GM19023 (cell line): ENCODE results near the gene MYH7.
"Not testable (repeated sequence)": the region's sequence is repeated elsewhere in the genome, so short reads cannot be mapped to it uniquely, and the experiment has no call there.

ENCODE experiments used
- ATAC-seq: cut with Tn5 transposase; IDR thresholded peaks from one replicate; pipeline ENCODE4 v1.9.1; 2021; ENCODE audit warnings: mild to moderate bottlenecking, moderate library complexity; ENCODE audit not compliant: unreplicated experiment

The MYH7 gene

DNA sequence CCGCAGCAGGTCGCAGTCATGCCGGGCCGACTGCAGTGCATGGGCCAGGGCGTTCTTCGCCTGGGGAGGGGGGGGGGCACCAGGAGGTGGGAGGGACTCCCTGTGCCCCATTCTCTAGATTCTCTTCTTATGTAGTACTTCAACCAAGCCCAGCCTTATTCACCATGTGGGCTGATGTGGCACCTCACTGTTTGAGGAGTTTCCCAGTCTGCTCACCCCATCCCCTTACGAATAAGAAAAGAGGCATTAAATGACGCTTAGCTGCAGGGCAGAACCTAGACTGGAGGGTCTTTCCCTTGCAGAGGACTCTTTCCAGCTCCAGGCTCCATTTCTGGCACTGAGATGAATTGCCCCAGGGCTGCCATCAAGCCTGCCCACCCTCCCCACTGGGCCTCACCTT lies 46.5 kb downstream of the MYH7 start:
- no peak for ATAC-seq

DNA sequence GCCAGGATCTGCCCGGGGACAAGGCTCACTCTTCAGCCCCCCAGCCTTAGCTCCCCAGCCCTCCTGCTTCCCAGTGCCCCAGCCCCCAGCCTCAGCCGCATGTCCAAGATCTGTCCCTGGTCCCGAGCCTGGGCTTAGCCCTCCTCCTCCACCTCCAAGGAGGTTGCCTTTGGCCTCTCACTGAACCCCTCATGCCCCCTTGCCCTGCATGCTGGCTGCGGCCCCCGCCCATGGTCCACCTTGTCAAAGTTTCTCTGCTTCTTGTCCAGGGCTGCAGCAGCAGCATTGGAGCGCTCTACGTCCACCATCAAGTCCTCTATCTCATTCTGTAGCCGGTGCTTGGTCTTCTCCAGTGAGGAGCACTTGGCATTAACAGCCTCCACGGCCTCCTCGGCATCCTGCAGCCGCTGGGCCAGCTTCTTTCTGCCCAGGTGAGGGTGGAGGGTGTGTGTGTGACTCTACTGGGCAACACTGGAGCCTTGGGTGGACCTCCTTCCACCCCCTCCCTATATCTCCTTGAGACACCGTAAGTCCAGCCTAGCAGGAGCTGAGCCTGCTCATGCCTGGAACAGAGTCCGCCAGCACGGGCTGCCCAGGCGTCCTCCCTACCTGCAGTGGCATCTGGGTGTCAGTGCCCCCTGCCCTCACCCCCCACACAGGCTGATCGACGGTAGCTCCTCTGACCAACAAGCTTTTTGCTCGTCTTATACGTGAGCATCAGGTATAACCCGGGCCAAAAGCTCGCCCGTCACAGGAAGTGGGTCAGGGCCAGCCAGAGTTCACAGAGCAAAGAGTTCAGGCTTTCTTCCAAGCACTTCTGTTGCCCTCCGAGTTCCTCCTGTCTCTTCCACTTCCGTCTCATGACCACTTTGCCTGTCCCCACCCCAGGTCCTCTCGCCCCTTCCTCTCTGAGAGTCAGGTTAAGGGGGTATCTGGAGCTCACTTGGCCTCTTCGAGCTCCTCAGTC lies 47.3 kb downstream of the MYH7 start:
- ATAC-seq = no peak

DNA sequence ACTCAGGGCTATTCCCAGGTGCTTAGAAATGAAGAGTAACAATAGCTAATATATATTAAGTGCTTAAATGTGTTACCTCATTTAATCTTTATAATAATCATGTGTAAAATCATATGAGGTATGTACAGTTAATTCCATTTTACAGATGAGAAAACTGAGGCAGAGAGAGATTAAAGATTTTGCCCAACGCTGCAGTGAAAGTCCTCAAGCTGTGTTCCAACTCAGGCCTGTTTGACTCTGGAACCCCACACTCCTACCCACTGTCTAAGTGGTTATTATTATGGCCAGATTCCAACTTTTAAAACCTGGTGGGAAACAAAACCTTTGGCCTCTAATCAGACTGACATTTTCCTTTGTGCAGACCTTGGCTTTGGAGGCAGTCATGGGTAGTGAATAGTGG lies 48.5 kb downstream of the MYH7 start:
- ATAC-seq = no peak

GRCh38 chr14:23386266-23386657 lies 49.2 kb downstream of the MYH7 start:
- ATAC-seq = not testable (repeated sequence)

DNA sequence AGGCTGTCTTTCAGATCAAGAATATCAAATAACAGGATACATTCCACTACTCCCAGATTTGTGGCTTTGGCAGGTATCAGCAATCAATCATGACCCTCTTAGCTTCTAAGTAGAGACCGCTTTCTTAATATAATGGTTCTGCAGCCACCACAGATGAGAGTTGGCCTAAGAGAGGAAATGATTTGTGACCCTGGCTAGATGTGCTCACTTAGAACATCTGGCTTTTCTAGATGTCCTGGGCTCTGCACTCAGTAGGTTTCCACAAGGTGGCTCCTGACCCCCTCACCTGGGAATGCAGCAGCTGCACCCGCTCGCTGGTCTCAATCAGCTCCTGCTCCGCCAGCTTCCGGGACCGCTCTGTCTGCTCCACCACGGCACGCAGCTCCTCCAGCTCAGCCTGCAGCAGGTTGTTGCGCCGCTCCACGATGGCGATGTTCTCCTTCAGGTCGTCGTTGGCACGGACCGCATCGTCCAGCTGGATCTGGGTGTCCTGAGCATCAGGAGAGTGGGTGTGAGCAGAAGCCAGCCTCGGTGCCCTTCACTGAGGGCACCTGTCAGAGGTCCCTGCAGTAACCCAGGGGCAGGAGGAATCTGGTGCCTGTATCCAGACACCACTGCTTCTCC lies 49.7 kb downstream of the MYH7 start:
- no peak for ATAC-seq

DNA sequence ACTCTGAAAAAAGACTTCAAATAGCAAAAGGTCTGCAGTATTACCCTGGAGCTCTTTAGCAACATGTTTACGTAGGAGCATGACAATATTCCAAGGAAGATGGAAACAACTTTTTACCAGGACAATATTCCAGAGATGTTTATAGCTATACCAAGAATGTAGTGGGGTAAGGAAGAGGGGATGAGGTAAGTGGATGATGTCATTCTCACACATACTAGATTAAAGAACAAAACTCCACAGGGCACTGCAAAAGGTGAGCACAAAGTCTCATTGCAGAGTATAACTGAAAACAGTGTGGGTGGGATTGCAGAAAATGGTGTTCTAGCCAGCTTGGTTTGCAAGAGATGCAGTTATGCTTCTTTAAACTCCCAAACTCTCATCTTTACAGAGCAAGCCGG lies 50.2 kb downstream of the MYH7 start:
- ATAC-seq = no peak

GRCh38 chr14:23384364-23385080 lies 50.9 kb downstream of the MYH7 start:
- no peak for ATAC-seq

GRCh38 chr14:23382731-23383440 lies 52.6 kb downstream of the MYH7 start:
- no peak for ATAC-seq

- ATAC-seq = no peak
Measured at GRCh38 chr14:23382276-23382675, 53.2 kb downstream of the MYH7 start.

GRCh38 chr14:23381871-23382270 lies 53.6 kb downstream of the MYH7 start:
- no peak for ATAC-seq

DNA sequence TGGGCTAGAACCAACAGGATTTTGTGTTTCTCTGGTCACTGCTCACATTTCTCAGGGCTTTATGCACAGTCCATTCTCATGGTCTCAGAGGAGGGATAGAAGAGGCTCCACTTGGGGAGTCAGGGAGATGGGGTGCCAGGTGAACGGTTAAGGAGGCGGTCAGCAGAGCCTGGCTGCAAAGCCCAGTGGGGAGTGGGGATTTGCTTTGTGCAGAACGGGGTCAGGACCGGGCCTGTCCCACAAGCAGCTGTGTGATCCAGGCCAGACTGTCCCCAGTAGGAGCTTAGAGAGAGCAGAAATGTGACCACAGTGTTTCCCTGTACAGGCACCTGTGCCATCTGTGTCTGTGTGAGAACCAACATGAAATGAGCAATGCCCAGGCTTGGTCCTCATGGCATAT lies 54.5 kb downstream of the MYH7 start:
- no peak for ATAC-seq

GRCh38 chr14:23380197-23380914 lies 55.1 kb downstream of the MYH7 start:
- ATAC-seq = no peak

- ATAC-seq = no peak
Measured at GRCh38 chr14:23379366-23380196, 55.9 kb downstream of the MYH7 start.

GRCh38 chr14:23378612-23379220 lies 56.7 kb downstream of the MYH7 start:
- no peak for ATAC-seq

DNA sequence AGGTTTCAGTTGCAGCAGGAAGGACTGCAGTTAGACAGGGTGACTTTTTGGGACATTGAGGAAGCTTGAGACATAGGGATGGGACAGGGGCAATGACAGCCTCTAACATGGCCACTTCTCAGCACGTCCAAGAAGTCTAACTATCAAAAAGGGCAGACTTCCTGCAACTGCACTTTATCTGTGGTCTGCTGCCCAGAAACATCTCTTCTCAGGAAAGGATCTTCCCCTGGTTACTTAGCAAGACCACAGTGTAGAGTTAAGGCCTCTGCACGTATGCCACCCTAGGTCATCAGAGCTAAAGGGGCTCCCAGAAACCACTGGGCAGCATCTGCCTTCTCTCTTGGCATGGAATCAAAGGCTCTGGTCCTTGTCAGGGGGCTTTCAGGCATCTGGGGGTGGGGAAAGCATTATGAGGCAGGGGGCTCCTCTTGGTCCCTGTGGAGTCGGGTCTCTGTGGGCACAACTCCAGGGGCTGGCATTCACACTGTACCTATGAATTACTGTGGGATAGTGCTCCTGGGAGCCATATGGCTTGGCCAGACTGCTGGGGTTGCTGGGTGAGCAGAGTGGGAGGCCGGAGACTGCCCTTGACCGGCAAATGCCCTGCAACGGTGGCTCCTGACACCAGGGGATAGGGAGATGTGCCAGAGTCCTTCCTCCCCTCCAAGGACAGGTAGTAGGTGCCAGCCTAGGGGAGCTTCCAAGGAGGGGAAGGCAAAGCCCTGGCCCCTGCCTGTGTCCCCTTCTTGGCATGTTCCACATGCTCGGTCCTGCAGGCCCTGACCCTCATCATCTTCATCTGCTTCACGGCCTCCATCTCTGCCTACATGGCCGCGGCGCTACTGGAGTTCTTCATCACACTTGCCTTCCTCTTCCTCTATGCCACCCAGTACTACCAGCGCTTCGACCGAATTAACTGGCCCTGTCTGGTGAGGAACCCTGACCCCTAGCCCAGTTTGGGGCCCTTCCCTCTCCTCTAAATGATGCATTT lies 57.6 kb downstream of the MYH7 start:
- ATAC-seq = no peak

GRCh38 chr14:23377198-23377550 lies 58.3 kb downstream of the MYH7 start:
- ATAC-seq = no peak

- ATAC-seq = no peak
Measured at GRCh38 chr14:23376482-23377197, 58.8 kb downstream of the MYH7 start, which contains the start of gene CMTM5. TSS of gene CMTM5 (plus strand) at chr14:23377046. CDS start at chr14:23377252, 206 bp downstream.
